Measurements from ENCODE around the gene MED12L.
"Not testable (repeated sequence)": the region's sequence is repeated elsewhere in the genome, so short reads cannot be mapped to it uniquely, and the experiment has no call there.

The MED12L gene

GRCh38 chr3:151387432-151387831, 302.0 kb downstream of the MED12L start:
- DNase-seq = no peak
- Histone ChIP-seq H3K36me3 (replicated peaks; ENCODE audit: insufficient read depth, low read length) (no peaks in the 10 kb centered on the region), H3K27ac (ENCODE audit: low read length) (no peak overlapping the region), H3K4me2 (ENCODE audit: low read depth, low read length) (no peak overlapping the region), H4K20me1 (ENCODE audit: insufficient read depth, low read length) (no peaks in the 10 kb centered on the region), H3K9ac (ENCODE audit: low read length) (no peak overlapping the region), H3K27me3 (replicated peaks; ENCODE audit: insufficient read depth, low read length) (no peaks in the 10 kb centered on the region), H3K9me2 (replicated peaks; ENCODE audit: insufficient read depth, low read length) (no peaks in the 10 kb centered on the region), H3K79me2 (ENCODE audit: low read length) (no peaks in the 10 kb centered on the region), H3F3A (ENCODE audit: insufficient read depth, low read length) (no peaks in the 10 kb centered on the region), H2AFZ (ENCODE audit: low read length) (no peak overlapping the region), H3K4me3 (ENCODE audit: low read length) (no peak overlapping the region), H3K4me1 (ENCODE audit: low read length) (no peaks in the 10 kb centered on the region), H3K9me3 (replicated peaks; ENCODE audit: insufficient read depth, low read length) (no peaks in the 10 kb centered on the region)
- TF ChIP-seq EZH2 (optimal IDR thresholded peaks at IDR 0.05; ENCODE audit: low read depth, low read length) (no peak), EZH2phosphoT487 (IDR thresholded peaks at IDR 0.05; ENCODE audit: low read length) (no peak), CTCF (IDR thresholded peaks at IDR 0.05; ENCODE audit: low read length) (no peak)

- Histone ChIP-seq H3K79me2 (ENCODE audit: low read length) (no peaks in the 10 kb centered on the region), H4K20me1 (ENCODE audit: insufficient read depth, low read length) (no peaks in the 10 kb centered on the region), H3F3A (ENCODE audit: insufficient read depth, low read length) (no peaks in the 10 kb centered on the region), H3K9me3 (replicated peaks; ENCODE audit: insufficient read depth, low read length) (no peaks in the 10 kb centered on the region), H3K27ac (ENCODE audit: low read length) (no peak overlapping the region), H3K9me2 (replicated peaks; ENCODE audit: insufficient read depth, low read length) (no peaks in the 10 kb centered on the region), H3K27me3 (replicated peaks; ENCODE audit: insufficient read depth, low read length) (no peaks in the 10 kb centered on the region), H3K4me1 (ENCODE audit: low read length) (no peaks in the 10 kb centered on the region), H3K4me2 (ENCODE audit: low read depth, low read length) (no peak overlapping the region), H3K9ac (ENCODE audit: low read length) (no peak overlapping the region), H2AFZ (ENCODE audit: low read length) (no peak overlapping the region), H3K36me3 (replicated peaks; ENCODE audit: insufficient read depth, low read length) (no peaks in the 10 kb centered on the region), H3K4me3 (ENCODE audit: low read length) (no peak overlapping the region)
- no peak for DNase-seq
- TF ChIP-seq CTCF (IDR thresholded peaks at IDR 0.05; ENCODE audit: low read length) (no peak), EZH2phosphoT487 (IDR thresholded peaks at IDR 0.05; ENCODE audit: low read length) (no peak), EZH2 (optimal IDR thresholded peaks at IDR 0.05; ENCODE audit: low read depth, low read length) (no peak)
Observed at GRCh38 chr3:151387842-151388241, 302.4 kb downstream of the MED12L start.

- H3K36me3 ChIP-seq (replicated peaks; ENCODE audit: insufficient read depth, low read length) = no peaks in the 10 kb centered on the region
- H3K9ac ChIP-seq (ENCODE audit: low read length) = no peak overlapping the region
- no peaks in the 10 kb centered on the region for H3K27me3 ChIP-seq (replicated peaks; ENCODE audit: insufficient read depth, low read length)
- no peaks in the 10 kb centered on the region for H3K9me2 ChIP-seq (replicated peaks; ENCODE audit: insufficient read depth, low read length)
- TF ChIP-seq EZH2 (optimal IDR thresholded peaks at IDR 0.05; ENCODE audit: low read depth, low read length) = no peak
- no peak for TF ChIP-seq CTCF (IDR thresholded peaks at IDR 0.05; ENCODE audit: low read length)
- no peak for TF ChIP-seq EZH2phosphoT487 (IDR thresholded peaks at IDR 0.05; ENCODE audit: low read length)
- H3F3A ChIP-seq (ENCODE audit: insufficient read depth, low read length) = no peaks in the 10 kb centered on the region
- no peaks in the 10 kb centered on the region for H3K9me3 ChIP-seq (replicated peaks; ENCODE audit: insufficient read depth, low read length)
- no peak overlapping the region for H2AFZ ChIP-seq (ENCODE audit: low read length)
- no peak overlapping the region for H3K27ac ChIP-seq (ENCODE audit: low read length)
- H3K4me3 ChIP-seq (ENCODE audit: low read length) = no peak overlapping the region
- H3K79me2 ChIP-seq (ENCODE audit: low read length) = no peaks in the 10 kb centered on the region
- H3K4me2 ChIP-seq (ENCODE audit: low read depth, low read length) = no peak overlapping the region
- no peaks in the 10 kb centered on the region for H4K20me1 ChIP-seq (ENCODE audit: insufficient read depth, low read length)
- no peaks in the 10 kb centered on the region for H3K4me1 ChIP-seq (ENCODE audit: low read length)
- DNase-seq = no peak
Observed at GRCh38 chr3:151391720-151392119, 306.3 kb downstream of the MED12L start.

DNA sequence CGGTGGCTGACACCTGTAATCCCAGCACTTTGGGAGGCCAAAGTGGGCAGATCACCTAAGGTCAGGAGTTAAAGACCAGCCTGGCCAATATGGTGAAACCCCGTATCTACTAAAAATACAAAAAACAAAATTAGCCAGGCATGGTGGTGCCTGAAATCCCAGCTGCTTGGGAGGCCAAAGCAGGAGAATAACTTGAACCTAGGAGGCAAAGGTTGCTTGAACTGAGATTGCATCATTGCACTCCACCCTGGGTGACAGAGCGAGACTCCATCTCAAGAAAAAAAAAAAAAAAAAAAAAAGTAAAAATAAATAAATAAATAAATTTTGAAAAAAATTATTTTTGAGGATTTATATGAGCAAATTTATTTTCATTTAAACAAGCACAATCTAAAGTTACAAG, 306.7 kb downstream of the MED12L start:
- H3K4me2 ChIP-seq (ENCODE audit: low read depth, low read length); H3K27ac ChIP-seq (ENCODE audit: low read length); DNase-seq: not testable (repeated sequence)

More for the DNA sequence above, 306.7 kb downstream of the MED12L start:
- H3K9me3 ChIP-seq (replicated peaks; ENCODE audit: insufficient read depth, low read length); H4K20me1 ChIP-seq (ENCODE audit: insufficient read depth, low read length); H3K9me2 ChIP-seq (replicated peaks; ENCODE audit: insufficient read depth, low read length); H3K79me2 ChIP-seq (ENCODE audit: low read length); H3K9ac ChIP-seq (ENCODE audit: low read length); H3K4me1 ChIP-seq (ENCODE audit: low read length); H2AFZ ChIP-seq (ENCODE audit: low read length); H3F3A ChIP-seq (ENCODE audit: insufficient read depth, low read length); H3K36me3 ChIP-seq (replicated peaks; ENCODE audit: insufficient read depth, low read length); H3K4me3 ChIP-seq (ENCODE audit: low read length); H3K27me3 ChIP-seq (replicated peaks; ENCODE audit: insufficient read depth, low read length): not testable (repeated sequence)
